Astrocyte of the spinal cord (primary cell): ENCODE measurements around the gene DLST.

ENCODE experiments used
- DNase-seq: peaks from one replicate; pipeline ENCODE4 v3.0.0; 2011; ENCODE audit warnings: low read depth, low spot score
- H3K4me3 ChIP-seq: 2 replicates; pipeline ENCODE4 v1.5.1; 2011; ENCODE audit warnings: low read depth, mild to moderate bottlenecking, low read length, moderate library complexity
- in situ Hi-C: cut with HindIII; loops from 2 replicates; pipeline ENCODE4 v1.10.0; 2017; ENCODE audit warnings: low sequenced_read_pairs
- TF ChIP-seq, protein P1 (sequence below): IDR thresholded peaks from 2 replicates; pipeline ENCODE4 v1.5.1; 2012; ENCODE audit warnings: low read depth, mild to moderate bottlenecking, low read length, inconsistent platforms

The DLST gene

GRCh38 chr14:74950795-74951442 is 69.2 kb downstream of the DLST start:
- DNase-seq: no peak
- H3K4me3 ChIP-seq: no peak overlapping the region
- TF ChIP-seq, protein P1, sequence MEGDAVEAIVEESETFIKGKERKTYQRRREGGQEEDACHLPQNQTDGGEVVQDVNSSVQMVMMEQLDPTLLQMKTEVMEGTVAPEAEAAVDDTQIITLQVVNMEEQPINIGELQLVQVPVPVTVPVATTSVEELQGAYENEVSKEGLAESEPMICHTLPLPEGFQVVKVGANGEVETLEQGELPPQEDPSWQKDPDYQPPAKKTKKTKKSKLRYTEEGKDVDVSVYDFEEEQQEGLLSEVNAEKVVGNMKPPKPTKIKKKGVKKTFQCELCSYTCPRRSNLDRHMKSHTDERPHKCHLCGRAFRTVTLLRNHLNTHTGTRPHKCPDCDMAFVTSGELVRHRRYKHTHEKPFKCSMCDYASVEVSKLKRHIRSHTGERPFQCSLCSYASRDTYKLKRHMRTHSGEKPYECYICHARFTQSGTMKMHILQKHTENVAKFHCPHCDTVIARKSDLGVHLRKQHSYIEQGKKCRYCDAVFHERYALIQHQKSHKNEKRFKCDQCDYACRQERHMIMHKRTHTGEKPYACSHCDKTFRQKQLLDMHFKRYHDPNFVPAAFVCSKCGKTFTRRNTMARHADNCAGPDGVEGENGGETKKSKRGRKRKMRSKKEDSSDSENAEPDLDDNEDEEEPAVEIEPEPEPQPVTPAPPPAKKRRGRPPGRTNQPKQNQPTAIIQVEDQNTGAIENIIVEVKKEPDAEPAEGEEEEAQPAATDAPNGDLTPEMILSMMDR: no peak
- in situ Hi-C loops: no loop called here

- in situ Hi-C loops: no loop called here
- TF ChIP-seq, protein P1: no peak
- DNase-seq: no peak
- no peak overlapping the region for H3K4me3 ChIP-seq
These were observed 69.9 kb downstream of the DLST start for GRCh38 chr14:74951443-74952179.

DNA sequence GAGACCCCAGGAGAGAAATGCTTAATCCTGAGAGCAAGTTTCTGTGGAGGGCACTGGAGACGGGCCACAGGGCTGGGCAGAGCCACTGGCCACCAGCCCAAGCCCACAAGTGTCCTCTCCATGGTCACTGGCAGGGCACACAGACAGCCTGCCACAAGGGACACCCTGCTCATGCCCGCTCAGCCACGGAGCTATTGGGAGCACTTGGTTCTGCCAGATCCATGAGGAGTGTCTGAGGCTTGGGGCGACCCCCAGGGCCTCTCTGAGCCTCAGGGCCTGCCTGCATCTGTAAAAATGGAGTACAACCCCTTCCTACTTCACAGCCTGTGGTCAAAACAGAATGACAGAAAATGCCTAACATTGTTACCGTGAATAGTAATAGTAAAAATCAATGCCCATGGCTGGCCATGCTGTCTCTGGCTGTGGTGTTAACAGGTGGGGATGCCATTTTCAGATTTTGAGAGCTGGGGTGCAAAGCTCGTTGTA is 70.5 kb downstream of the DLST start:
- TF ChIP-seq, protein P1: no peak
- no peak overlapping the region for H3K4me3 ChIP-seq
- no peak for DNase-seq
- in situ Hi-C loops: no loop called here

DNA sequence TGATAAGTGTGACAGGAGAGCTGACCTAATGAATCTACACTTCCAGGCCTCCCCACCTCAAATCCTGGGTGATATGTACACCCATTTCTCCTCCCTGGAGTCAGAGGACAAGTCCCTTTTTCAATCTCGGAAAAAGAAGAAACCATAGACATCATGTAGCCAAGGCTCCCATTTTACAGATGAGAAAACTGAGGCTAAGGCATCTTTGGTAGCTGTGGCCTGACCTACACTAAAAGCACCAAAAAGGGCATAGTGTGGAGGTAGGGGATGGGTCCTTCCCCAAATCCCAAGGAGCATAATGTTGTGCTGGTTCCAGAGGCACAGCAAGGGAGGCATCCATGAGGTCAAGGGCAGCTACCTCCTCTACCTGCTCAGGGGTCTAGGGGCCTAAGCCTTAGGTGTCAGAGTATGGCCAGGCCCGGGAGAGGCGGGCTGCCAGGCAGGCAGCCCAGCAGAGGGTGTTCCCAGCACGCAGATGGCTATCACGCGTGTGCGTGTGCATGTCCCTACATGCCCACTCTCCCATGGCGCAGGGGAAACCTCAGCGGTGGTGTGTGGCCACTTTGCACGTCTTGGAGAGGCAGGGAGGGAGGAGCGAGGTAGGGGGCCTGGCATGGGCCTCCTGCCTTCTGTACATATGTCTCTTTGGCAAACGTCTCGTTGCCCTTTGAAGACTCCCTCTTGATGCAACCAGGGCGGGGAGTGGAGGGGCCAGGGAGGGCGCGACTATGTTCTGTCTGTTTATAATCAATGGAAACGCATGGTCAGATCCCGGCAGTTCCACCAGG is 71.2 kb downstream of the DLST start:
- TF ChIP-seq, protein P1: no peak
- DNase-seq: no peak
- in situ Hi-C loops: no loop called here
- no peak overlapping the region for H3K4me3 ChIP-seq
